Measurements from ENCODE around the gene ISM1.

- no peak for TF ChIP-seq POLR2A (IDR thresholded peaks at IDR 0.05; ENCODE audit: low read depth, low read length)
- no peak for TF ChIP-seq POLR2AphosphoS5 (IDR thresholded peaks at IDR 0.05; ENCODE audit: low read depth, low read length)
- no peak for TF ChIP-seq TAF1 (IDR thresholded peaks at IDR 0.05; ENCODE audit: borderline replicate concordance, low read depth, low read length)
Observed at GRCh38 chr20:13286052-13286451, 65.0 kb downstream of the ISM1 start.

Data from GM12892 (cell line).